ENCODE measurements around the gene TPP2.

TPP2 gene

DNA sequence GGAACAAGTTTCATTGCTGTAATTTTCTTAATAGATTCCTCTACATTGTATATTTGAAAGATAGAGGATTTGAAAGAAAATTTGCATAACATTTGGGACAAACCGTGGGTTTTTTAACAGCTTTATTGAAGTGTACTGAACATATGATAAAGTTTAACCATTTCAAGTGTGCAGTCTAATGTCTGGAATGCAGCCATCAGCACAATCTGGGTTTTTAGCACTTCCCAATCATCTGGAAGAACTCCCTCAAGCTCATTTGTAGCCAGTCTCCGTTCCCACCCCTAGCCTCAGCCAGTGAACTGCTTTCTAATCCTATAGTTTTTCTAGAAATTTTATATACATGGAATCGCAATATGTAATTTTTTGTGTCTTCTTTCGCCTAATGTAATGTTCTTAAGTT lies 85.4 kb downstream of the TPP2 start:
- Histone ChIP-seq H3K36me3 (replicated peaks) (peaks cover 5% of the 10 kb centered on the region), H3K27me3 (replicated peaks) (no peaks in the 10 kb centered on the region), H3K4me3 (ENCODE audit: low read depth, low read length) (no peak overlapping the region), H3K27ac (no peak overlapping the region)
- DNase-seq: no peak
- in situ Hi-C loops (cut with HindIII; ENCODE audit: low pct_ligation_motif_present, low sequenced_read_pairs): no loop called here
- TF ChIP-seq, protein P1, sequence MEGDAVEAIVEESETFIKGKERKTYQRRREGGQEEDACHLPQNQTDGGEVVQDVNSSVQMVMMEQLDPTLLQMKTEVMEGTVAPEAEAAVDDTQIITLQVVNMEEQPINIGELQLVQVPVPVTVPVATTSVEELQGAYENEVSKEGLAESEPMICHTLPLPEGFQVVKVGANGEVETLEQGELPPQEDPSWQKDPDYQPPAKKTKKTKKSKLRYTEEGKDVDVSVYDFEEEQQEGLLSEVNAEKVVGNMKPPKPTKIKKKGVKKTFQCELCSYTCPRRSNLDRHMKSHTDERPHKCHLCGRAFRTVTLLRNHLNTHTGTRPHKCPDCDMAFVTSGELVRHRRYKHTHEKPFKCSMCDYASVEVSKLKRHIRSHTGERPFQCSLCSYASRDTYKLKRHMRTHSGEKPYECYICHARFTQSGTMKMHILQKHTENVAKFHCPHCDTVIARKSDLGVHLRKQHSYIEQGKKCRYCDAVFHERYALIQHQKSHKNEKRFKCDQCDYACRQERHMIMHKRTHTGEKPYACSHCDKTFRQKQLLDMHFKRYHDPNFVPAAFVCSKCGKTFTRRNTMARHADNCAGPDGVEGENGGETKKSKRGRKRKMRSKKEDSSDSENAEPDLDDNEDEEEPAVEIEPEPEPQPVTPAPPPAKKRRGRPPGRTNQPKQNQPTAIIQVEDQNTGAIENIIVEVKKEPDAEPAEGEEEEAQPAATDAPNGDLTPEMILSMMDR (IDR thresholded peaks at IDR 0.05; ENCODE audit: low read depth, low read length, missing control alignments): no peak

- in situ Hi-C loops (cut with HindIII; ENCODE audit: low pct_ligation_motif_present, low sequenced_read_pairs): no loop called here
- TF ChIP-seq, protein P1 (IDR thresholded peaks at IDR 0.05; ENCODE audit: low read depth, low read length, missing control alignments): no peak
- H3K36me3 ChIP-seq (replicated peaks): peaks cover 3% of the 10 kb centered on the region
- no peaks in the 10 kb centered on the region for H3K27me3 ChIP-seq (replicated peaks)
- H3K27ac ChIP-seq: no peak overlapping the region
- DNase-seq: no peak
- H3K4me3 ChIP-seq (ENCODE audit: low read depth, low read length): no peak overlapping the region
These were observed 85.9 kb downstream of the TPP2 start for GRCh38 chr13:102682727-102683126.

- Histone ChIP-seq H3K4me3 (ENCODE audit: low read depth, low read length) (no peak overlapping the region), H3K36me3 (replicated peaks) (peaks cover 3% of the 10 kb centered on the region), H3K27ac (no peak overlapping the region), H3K27me3 (replicated peaks) (no peaks in the 10 kb centered on the region)
- TF ChIP-seq, protein P1 (IDR thresholded peaks at IDR 0.05; ENCODE audit: low read depth, low read length, missing control alignments): no peak
- DNase-seq: no peak
- in situ Hi-C loops (cut with HindIII; ENCODE audit: low pct_ligation_motif_present, low sequenced_read_pairs): no loop called here
These were observed 86.9 kb downstream of the TPP2 start for GRCh38 chr13:102683637-102684036.

GRCh38 chr13:102686024-102686423 lies 89.2 kb downstream of the TPP2 start:
- no peaks in the 10 kb centered on the region for H3K27me3 ChIP-seq (replicated peaks)
- H3K27ac ChIP-seq: no peak overlapping the region
- no peak for DNase-seq
- in situ Hi-C loops (cut with HindIII; ENCODE audit: low pct_ligation_motif_present, low sequenced_read_pairs): no loop called here
- TF ChIP-seq, protein P1 (IDR thresholded peaks at IDR 0.05; ENCODE audit: low read depth, low read length, missing control alignments): no peak
- H3K36me3 ChIP-seq (replicated peaks): no peaks in the 10 kb centered on the region
- no peak overlapping the region for H3K4me3 ChIP-seq (ENCODE audit: low read depth, low read length)

GRCh38 chr13:102687520-102687919 lies 90.7 kb downstream of the TPP2 start:
- TF ChIP-seq, protein P1 (IDR thresholded peaks at IDR 0.05; ENCODE audit: low read depth, low read length, missing control alignments): no peak
- Histone ChIP-seq H3K36me3 (replicated peaks) (no peaks in the 10 kb centered on the region), H3K27me3 (replicated peaks) (no peaks in the 10 kb centered on the region), H3K4me3 (ENCODE audit: low read depth, low read length) (no peak overlapping the region), H3K27ac (no peak overlapping the region)
- no peak for DNase-seq
- in situ Hi-C loops (cut with HindIII; ENCODE audit: low pct_ligation_motif_present, low sequenced_read_pairs): no loop called here

GRCh38 chr13:102688306-102688973 lies 91.7 kb downstream of the TPP2 start:
- no peak overlapping the region for H3K27ac ChIP-seq
- no peaks in the 10 kb centered on the region for H3K36me3 ChIP-seq (replicated peaks)
- H3K4me3 ChIP-seq (ENCODE audit: low read depth, low read length): no peak overlapping the region
- no peak for DNase-seq
- in situ Hi-C loops (cut with HindIII; ENCODE audit: low pct_ligation_motif_present, low sequenced_read_pairs): no loop called here
- H3K27me3 ChIP-seq (replicated peaks): no peaks in the 10 kb centered on the region
- TF ChIP-seq, protein P1 (IDR thresholded peaks at IDR 0.05; ENCODE audit: low read depth, low read length, missing control alignments): no peak
